ENCODE measurements around the gene LRRC74A.
A peak's percentile ranks its signal among the peaks of the same experiment; 100 is the strongest.

The LRRC74A gene

DNA sequence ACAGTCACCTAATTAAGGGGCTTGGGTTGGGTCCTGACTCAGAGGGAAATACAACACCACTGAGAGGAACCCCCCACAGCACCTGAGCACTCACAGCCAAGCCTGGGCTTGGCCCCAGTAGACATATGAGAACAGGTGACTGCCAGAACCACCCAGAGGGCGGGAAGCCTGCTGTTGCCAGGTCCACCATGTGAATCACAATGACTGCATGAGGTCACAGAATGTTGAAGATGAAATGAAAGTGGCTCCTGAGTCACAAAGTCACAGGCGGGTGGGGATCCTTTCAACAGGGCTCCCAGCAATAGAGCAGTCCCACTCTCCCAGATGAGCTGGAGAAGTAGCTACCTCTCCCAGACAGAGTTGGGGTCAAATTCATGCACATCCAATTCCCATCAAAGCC lies at the start of gene LRRC74A:
Gene LRRC74A (plus strand): TSS at position 287 of the 400 bp plus-strand sequence. CDS start 290 bp downstream, outside the sequence.
- no peak for DNase-seq

DNA sequence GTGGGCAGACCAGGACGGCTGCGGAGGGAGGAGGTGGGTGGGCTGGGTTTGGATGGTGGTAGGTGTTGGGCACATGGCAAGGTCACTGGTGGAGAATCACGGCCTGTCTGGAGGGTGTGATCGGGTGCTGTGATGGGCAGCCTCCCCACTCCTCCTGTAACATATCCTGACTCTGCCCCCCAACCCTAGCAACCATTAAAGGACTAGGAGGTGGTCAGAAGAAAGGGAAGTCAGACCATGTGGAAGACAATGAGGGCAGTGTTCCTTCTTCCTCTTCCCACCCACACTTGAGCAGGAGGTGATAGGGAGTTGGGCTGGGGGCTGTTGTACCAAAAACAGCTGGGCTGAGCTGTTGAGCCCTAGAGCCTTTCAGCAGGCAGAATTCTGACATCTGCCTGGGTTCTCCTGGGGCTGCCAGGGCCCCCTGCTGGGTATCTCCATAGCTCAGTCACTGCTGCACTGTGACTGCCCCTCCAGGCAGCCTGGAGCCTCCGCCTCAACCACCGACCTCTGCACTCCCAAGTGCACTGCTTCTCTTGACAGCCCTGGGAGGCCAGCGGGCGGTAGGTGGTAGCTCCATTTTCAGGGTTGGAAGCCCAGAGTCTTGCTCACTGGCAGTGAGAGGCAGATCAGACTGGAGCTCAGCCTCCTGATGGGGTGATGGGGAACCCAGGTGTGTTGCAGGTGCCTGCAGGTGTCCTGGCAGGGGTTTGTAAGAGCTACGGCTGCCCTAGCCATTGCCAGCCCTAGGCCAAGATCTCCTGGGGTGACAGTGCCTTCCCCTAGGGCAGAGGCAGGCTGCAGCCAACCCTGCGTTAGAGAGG lies 49.6 kb upstream of the LRRC74A start:
- no peak for DNase-seq

DNA sequence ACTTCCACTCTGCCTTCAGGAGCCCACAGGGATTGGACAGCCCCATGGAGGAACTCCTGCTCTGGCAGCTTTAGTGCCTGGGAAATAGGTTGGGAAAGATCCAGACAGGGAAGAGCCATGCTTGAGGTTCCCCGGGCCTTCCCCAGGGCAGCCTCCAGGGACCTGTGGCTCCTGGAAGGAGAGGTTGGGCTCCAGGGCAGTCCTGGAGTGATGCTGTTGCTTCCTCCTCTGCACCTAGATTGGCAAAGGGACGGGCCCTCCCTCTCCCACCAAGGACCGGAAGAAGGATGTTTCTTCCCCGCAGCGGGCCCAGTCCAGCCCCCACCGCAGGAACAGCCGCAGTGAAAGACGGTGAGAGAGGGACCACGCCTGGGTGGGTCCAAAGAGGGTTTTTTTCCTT lies 48.5 kb upstream of the LRRC74A start:
- DNase-seq = no peak

DNA sequence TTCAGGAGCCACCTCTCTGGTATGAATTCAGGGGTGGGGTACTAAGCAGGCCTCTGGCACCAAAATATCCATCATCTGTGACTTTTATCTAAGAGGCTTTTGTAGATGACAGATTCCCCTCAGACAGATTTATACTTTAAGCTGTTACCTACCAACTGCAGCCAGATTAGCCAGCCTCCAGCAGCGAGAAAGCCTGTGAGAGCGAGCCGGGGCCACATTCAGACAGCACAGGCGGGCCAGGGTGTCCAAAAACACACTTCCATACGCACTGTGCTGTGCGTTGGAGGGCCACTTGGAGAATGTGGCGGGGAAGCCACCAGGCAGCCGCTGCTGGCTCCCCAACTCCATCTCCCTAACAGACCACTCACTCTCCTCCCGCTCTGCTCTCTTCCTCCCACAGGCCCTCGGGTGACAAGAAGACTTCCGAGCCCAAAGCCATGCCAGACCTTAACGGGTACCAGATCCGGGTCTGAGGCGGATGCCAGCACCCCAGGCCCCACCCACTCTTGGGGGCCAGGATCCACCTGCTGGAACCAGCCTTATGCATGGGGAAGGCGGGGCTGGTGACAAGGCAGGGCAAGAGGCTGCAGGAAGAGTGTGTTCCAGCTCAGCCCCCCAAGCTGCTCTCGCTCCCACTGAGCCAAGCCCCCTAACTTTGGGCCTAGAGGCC lies 47.5 kb upstream of the LRRC74A start:
- no peak for DNase-seq

DNA sequence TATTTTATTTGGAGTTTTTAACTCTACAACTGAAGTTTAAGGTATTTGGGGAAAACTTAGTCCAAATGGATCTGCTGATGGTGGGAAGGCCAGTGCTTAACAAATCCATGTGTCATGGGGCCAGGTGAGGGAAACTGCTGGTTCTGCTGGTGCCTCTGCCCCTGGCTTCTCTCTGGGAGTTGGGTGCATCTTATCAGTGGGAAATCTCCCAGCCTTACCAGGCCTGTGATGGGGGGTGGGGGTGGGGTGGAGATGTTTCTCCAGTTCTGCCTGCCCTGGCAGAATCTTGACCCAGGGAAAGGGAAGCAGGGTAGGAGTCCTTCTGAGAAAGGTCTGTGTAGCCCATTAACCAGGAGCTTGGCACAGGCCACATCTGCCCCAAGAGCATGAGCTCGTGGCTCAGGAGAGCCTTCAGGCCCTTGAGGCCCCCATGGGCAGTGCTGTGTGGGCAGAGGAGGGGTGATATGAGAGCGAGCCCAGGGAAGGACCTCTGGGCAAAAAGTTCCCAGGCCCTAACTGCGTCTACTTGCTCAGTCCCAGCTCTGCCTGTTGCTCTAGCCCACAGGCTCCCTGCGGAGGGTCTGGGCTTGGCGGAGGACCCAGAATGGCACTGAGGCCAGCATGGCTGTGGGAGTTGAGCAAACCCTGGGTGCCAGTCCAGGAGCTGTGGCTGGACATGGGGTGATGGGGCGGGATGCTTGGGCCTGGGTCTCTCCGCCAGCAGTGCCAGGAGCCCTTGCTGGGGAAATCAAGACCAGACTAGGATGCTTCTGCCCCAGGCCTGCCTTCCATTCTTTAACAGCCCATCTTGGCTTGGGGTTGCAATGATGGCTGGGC lies 46.8 kb upstream of the LRRC74A start:
- no peak for DNase-seq

DNA sequence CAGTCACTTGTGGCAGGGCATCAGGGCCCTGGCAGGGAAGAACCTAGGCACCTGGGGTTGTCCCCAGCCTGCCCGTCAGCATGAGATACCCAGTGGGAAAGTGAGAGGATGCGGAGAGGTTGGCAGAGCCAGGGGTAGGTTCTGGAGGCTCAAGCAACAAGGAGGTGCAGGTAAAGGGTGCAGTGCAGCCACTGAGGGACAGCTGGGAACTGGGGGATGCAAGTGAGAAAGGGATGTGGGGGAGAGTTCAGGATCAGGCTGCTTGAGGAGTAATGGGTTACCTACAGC lies 46.2 kb upstream of the LRRC74A start:
- DNase-seq = no peak

DNA sequence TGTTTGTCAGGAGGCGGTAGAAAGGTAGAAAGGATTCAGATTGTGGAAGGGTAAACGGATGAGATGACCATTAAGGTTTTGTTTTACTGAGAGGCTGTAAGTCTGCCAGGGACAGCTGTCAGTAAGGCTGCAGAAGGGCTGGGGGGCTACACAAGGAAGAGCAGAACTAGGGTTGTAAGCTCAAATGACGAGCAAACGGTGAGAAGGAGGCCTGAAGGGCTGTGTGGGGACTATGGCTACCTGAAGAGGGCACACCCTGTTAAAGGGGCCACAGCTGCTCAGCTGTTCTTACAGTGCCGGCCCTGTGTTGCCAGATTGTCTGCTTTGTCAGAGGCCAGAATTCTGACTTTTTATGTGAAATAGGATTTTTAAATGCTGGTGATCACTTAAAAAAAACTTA lies 45.8 kb upstream of the LRRC74A start:
- no peak for DNase-seq

DNA sequence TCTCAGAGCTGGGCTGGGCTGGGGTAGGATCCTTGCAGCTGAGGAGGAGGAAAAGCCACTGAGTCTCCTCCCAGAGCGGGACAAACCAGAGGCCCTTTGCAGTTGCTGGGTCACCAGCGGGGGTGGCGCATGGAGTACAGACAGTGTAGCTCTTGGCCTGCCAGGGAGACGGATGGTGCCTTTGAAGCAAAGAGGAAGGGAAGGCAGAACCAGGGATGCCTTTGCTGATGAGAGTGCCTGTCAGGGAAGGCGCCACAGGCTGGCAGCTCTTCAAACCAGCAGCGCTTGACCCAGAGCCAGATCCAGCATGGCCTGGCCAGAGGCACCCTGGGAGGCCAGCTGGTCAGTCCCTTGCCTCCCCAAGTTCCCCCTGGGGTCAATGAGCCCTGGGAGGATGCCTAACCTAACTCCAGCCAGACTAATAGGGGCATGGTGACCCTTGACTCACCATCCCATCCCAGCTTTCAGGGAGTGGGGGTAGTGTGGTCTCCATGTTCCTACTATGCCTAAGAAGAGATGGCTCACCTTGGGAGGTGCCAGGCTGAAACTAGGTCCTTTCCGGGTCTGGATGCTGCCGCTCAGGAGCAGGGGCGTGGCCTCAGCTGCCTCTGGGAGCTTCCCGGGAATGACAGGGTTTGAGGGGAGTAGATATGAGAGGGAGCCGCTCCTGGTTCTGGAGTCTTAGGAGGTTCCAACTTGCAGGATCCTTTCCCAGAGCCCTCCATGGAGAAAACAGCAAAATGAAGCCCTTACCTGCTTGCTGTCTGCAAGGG lies 45.1 kb upstream of the LRRC74A start:
- no peak for DNase-seq

DNA sequence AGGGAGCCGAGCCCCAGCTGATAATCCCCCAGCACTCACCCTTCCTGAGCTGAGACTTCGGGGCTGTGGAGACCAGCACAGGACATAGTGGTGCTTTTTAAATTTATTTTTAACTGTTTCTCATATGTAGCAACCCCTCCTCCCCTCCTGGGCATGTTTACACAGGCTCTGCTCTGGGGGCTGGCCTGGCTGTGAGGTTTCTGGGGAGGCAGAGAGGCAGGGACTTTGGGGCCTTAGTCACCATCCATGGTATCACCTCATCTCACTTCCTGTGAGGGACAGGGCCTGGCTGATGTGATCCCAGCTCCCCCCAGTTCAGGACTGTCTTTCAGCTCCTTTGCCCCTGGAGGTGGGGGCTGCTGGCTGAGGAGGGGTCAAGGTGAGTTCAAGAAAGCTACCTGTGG lies 44.6 kb upstream of the LRRC74A start:
- no peak for DNase-seq

DNA sequence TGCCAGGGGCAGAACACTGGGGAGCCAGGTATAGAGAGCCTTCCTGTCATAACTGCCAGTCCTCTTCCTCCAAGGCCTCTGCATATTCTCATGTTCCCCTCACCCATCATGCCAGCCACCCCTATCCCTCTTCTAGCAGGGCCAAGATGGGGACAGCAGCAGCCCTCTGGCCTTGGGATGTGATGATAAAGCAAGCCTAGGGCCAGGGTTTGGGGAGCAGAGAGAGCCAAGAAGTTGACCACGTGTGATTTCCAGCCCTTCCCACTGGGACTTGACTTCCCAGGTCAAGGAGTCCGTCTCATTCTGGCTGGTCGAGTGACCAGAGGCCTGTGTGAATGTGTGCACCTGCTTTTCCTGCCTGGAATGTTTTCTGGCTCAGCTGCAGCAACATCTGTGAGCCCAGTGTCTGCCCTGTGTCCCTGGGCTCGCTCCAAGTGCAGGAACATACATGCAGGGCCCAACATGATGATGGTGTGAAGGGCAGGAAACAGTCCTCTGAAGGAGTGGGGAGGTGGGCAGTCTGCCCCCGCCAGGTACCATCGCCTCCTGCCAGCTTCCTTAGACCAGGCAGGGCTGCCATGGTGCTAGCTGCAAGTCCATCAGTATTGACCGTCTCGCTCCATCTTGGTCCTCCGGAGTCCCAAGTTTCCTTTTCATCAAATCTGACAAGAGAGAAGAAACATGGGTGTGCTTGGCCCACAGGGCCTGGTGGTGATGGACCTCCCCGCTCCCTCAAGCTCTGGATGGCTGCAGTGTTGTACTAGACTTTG lies 43.9 kb upstream of the LRRC74A start:
- DNase-seq = no peak

DNA sequence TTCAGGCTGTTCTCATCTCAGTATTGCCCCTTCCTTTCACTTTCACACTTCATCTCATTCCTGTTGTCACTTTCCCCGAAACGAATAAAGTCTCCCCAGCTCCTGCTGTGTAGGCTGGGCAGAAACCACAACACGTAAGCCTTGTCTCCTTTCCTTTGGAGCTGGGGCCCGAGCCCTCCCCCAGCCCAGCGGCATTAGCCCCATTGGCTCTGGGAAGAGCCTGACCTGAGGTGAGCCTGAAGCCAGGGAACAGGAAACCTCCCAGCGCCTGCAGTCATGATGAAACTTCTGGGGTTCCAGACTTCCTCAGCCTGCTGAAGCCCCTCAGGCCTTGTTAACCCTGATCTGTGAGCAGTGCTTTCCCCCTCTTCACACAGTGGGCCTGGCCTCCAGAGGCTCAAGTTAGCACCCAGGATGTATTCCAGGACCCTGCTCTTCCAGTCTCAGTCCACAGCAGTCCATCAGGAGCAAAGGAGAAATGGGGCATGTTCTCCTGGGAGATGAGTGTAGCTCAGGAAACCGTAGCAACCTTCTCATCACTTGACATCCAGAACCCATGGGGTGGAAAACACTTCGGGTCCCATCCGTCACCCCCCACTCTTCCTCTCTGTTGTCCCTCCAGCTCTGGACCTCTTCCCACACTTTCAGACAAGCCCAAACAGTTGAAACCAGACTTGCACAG lies 43.2 kb upstream of the LRRC74A start:
- no peak for DNase-seq

DNA sequence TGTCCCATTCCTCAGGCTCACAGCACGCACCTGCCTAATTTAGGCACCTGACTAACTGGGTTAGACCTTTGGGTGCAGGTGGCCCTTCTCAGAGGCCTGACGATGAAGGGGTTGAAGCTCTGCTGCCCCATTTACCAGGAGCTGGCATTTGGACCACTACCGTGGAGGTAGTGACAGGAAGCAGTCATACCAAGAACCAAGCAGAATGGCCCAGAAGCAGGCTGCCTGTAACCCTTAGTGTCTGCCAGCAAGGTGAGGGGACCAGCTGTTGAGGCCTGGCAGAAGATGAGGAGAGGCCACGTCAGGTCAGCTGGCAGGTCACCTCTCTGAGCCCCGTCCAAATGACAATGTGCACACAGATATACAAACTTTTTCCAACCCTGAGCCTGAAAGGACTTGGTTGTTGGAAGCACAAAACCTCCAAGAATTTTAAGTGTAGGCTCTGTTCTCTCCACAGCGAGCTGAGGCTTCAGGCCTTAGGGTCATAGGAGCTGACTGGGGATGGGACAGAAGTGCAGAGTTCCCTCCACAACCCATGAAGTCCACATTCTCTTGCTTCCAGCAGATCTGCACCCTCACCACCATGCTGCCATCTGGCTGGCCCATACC lies 41.8 kb upstream of the LRRC74A start:
- no peak for DNase-seq

DNA sequence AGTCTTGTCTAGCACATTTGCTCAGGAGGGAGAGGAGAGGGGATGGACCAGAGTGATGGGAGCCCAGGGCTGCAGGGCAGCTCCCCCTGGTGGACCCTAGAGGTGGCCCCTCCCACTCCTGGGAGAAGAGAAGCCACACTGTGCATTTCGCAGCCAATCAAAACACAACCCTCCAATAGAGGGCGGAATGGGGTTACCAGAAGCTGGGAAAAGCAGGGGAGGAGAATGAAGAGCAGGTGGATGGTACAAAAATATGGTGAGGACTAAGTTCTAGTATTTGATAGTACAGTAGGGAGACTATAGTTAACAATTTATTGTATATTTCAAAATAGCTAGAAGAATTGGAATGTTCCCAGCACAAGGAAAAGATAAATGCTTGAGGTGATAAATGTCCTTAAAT lies 41.3 kb upstream of the LRRC74A start:
- DNase-seq = peak; percentile 74

DNA sequence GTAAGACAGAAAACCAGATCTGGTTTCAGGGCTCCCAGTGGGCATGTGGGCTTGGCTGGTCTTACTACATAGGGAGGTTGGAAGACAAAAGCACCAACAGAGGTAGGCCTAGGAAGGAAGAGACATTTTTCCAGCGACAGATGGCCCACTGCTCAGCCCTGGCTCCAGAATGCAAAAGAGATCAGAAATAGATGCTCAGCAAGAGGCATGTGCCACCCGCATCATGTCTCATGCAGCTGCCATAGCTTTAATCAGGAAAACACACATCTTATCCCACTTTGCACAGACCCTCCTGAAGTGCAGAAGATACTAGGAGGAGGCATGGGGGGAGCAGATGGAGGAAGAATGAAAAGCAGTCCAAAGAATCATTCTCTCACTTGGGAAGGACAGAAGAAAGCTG lies 39.6 kb upstream of the LRRC74A start:
- no peak for DNase-seq

DNA sequence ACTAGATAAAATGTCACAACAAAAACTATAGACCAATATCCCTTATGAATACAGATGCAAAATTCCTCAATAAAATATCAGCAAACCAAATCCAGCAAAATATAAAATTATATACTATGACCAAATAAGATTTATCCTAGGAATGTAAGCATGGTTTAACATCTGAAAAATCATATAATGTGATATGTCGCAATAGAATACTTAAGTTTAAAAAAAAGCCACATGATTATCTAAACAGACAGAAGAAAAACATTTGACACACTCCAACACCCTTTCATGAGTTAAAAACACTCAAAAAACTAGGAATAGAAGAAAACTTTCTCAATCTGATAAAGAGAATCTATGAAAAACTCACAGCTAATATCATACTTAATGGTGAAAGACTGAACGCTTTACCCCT lies 33.8 kb upstream of the LRRC74A start:
- DNase-seq = no peak

DNA sequence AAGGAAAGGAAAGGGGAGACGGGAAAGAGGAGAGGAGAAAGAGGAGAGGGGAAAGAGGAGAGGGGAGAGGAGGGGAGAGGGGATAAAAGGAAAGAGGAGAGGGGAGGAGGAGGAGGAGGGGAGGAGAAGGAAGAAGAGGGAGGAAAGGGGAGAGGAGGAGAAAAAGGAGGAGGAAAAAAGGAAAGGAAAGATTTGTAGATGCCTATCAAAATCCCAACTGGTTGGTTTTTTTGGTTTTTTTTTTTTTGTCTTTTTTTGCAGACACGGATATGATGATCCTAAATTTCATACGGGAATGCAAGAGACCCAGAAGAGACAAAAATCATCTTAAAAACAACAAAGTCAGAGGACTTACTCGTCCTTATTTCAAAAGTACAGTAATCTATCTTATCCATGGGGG lies 32.9 kb upstream of the LRRC74A start:
- DNase-seq = no peak

DNA sequence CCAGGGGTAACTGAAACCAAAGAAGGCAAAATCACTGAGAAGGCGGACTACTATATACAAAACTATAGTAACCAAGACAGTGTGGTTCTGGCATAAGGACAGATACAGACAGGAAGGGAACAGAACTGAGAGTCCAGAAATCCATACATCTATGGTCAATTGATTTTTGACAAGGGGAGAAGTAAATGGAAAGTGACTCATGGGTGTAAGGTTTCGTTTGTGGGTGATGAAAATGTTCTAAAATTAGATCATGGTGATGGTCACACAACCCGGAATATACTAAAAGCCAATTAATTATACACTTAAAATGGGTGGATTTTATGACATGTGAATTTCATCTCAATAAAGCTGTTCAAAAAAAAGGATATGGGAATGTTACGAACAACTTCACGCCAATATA lies 32.3 kb upstream of the LRRC74A start:
- DNase-seq = no peak

DNA sequence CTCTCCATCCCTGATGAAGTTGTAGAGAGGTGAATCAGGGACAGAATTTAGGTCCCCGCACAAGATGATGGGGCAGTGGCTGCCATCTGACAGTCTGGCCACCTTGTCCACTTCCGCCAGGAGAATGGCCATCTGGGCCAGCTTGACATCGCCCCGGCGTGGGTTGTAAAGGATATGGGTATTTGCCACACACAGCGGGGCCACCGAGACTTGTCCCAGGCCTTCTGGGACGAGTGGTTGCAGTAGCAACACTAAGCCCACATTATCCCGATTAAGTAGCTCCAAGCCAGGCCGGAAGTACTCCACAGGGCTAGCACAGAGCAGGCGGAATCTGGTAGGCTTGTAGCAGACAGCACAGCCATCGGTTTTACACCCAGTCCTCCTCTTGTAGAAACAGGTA lies 19.8 kb upstream of the LRRC74A start:
- no peak for DNase-seq

DNA sequence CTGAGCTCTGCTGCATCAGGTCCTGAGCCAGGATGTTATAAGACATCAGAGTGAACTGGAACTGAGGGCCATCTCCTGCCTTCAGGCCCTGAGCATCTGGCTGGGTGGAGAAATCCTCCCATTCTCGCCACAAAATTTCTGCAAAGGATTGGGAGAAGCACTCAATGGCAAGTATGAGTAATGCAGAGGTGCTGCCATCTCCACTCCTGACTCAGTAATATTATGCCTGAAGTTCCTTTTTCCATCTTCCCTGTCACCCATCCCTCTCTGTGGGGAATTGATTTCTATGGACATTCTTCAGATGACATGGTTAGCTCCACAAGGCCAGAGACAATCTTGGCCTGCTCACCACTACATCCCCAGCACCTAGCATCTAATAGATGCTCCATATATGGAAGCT lies 18.2 kb upstream of the LRRC74A start:
- DNase-seq = no peak

DNA sequence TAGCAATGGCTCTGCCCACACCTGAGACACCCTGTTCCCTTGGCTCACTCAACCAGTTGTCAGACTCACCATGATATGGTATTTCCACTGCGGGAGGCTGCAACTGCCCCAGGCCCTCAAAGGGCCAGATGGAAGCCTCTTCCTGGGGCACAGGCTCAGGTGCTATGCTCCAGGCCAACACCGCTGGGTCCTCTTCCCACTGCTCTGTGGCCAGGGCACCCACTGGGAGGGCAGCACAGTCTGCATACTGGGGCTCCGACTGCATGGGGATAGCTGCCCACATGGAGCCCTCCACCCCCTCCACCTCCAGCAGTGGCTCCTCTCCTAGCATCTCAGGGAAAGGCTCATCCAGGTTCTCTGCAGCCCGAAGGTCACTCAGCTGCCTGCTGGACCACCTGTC lies 17.2 kb upstream of the LRRC74A start:
- DNase-seq = no peak

DNA sequence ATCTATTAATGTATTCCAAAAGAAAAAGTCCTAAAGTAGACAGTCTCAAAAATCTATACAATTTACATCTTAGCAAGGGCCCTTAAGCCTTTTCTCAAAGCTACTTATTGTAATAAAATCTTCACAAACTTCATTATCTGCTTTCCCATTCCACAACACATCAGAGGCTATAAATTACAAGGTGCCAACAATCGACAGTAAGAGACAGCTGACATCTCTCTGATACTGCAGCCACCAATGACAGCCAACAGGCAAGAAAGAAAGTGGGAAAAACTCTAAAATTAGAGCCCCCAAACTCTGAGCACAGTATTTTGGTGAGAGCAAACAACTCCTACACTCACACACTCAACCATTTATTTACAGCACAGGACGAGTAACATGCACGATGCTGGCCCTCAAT lies 15.7 kb upstream of the LRRC74A start:
- no peak for DNase-seq

Data from SHP77 treated with DMSO at 0.1 percent for 48 hours (cell line).